Measurements from ENCODE around the gene UGT1A6. TPM values are rescaled to one million over a fixed set of nuclear protein-coding genes. Genes with fewer than 3 reads are reported as not detected.

The UGT1A6 gene
- total and polyA plus RNA-seq, 2 of the 4 experiments (the other 2 are of a cell fraction): not detected

DNA sequence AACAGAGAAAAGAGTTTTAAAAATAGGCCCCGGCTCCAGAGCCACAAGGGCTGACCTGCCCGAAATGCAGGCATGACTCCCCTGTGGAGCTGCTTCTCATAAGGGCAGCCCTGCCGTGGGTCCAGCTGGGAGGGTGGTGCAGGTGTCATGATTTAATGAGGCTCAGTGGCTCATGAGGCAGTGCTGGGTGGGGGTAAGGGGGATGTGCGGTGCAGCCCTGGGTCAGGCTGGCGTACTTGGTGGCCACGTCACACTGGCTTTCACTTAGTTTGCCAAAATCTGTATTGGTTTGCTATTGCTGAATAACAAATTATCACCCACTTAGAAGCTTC is 128.1 kb downstream of the UGT1A6 start (continued):
- TF ChIP-seq, protein P1, sequence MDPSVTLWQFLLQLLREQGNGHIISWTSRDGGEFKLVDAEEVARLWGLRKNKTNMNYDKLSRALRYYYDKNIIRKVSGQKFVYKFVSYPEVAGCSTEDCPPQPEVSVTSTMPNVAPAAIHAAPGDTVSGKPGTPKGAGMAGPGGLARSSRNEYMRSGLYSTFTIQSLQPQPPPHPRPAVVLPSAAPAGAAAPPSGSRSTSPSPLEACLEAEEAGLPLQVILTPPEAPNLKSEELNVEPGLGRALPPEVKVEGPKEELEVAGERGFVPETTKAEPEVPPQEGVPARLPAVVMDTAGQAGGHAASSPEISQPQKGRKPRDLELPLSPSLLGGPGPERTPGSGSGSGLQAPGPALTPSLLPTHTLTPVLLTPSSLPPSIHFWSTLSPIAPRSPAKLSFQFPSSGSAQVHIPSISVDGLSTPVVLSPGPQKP (IDR thresholded peaks at IDR 0.05; ENCODE audit: borderline replicate concordance, low read depth, low read length): no peak
- TF ChIP-seq CHD1 (IDR thresholded peaks at IDR 0.05; ENCODE audit: low read depth, low read length) (no peak), RCOR1 (IDR thresholded peaks at IDR 0.05; ENCODE audit: insufficient replicate concordance, low read length) (no peak), SMC3 (IDR thresholded peaks at IDR 0.05; ENCODE audit: low read depth, low read length) (no peak)

DNA sequence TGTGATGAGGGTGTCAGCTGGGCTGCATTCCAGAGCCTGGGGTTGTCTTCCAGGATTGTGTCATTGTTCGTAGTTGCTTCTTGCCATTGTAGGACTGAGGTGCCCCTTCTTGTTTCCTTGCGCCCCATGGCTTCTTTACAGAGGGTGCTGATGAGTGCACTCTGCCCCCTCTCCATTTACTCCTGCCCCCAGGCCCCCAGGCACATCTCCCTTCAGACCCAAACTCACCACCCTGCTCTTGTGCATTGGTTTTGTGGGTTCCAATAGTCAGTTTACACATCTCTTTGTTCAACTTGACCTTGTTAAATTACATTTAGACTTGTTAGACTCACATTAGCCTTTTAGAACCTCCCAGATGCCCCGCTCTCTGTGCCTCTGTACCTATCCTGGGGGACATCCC is 128.5 kb downstream of the UGT1A6 start:
- intact Hi-C loops (cut with micrococcal nuclease): no loop called here
- TF ChIP-seq SMC3 (IDR thresholded peaks at IDR 0.05; ENCODE audit: low read depth, low read length) (no peak), MAZ (IDR thresholded peaks at IDR 0.05; ENCODE audit: borderline replicate concordance, low read depth, low read length) (no peak), BHLHE40 (IDR thresholded peaks at IDR 0.05; ENCODE audit: low read depth, low read length) (no peak), CEBPB (IDR thresholded peaks at IDR 0.05; ENCODE audit: low read depth, low read length) (no peak), POLR2A (IDR thresholded peaks at IDR 0.05; ENCODE audit: low read depth, low read length) (no peak), CHD1 (IDR thresholded peaks at IDR 0.05; ENCODE audit: low read depth, low read length) (no peak), MXI1 (IDR thresholded peaks at IDR 0.05; ENCODE audit: borderline replicate concordance, low read depth, low read length) (no peak), MAFK (IDR thresholded peaks at IDR 0.05; ENCODE audit: low read depth, low read length) (no peak), NFE2L2 (IDR thresholded peaks at IDR 0.05; ENCODE audit: low read depth, low read length) (no peak), FOS (IDR thresholded peaks at IDR 0.05; ENCODE audit: low read depth, low read length) (no peak)
- TF ChIP-seq, protein P1 (IDR thresholded peaks at IDR 0.05; ENCODE audit: borderline replicate concordance, low read depth, low read length): no peak
- TF ChIP-seq, protein P2, sequence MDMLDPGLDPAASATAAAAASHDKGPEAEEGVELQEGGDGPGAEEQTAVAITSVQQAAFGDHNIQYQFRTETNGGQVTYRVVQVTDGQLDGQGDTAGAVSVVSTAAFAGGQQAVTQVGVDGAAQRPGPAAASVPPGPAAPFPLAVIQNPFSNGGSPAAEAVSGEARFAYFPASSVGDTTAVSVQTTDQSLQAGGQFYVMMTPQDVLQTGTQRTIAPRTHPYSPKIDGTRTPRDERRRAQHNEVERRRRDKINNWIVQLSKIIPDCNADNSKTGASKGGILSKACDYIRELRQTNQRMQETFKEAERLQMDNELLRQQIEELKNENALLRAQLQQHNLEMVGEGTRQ (IDR thresholded peaks at IDR 0.05; ENCODE audit: low read depth, low read length): no peak

More for the DNA sequence above, 128.5 kb downstream of the UGT1A6 start:
- no peaks in the 10 kb centered on the region for H3K9me3 ChIP-seq (ENCODE audit: control insufficient read depth, insufficient read depth, low read length)
- no peaks in the 10 kb centered on the region for H3K9me1 ChIP-seq (ENCODE audit: insufficient read depth, low read length)
- H3K4me2 ChIP-seq (ENCODE audit: low read depth, low read length): no peak overlapping the region
- no peak overlapping the region for H4K5ac ChIP-seq (ENCODE audit: low read depth, low read length)
- no peak overlapping the region for H2BK120ac ChIP-seq (ENCODE audit: low read depth, low read length)
- H3K4ac ChIP-seq (ENCODE audit: low read depth, low read length): no peak overlapping the region
- no peak overlapping the region for H3K14ac ChIP-seq (replicated peaks; ENCODE audit: low read depth, low read length)
- no peaks in the 10 kb centered on the region for H3K36me3 ChIP-seq (ENCODE audit: control insufficient read depth, insufficient read depth, low read length)
- ATAC-seq (ENCODE audit: low read depth) (no peak), DNase-seq (no peak)
- in situ Hi-C loops (cut with MboI; ENCODE audit: low sequenced_read_pairs): no loop called here
- peaks cover 10% of the 10 kb centered on the region for H3K27me3 ChIP-seq (ENCODE audit: control insufficient read depth, insufficient read depth, low read length)
- no peak overlapping the region for H4K91ac ChIP-seq (ENCODE audit: insufficient read depth, low read depth, low read length)
- H2BK5ac ChIP-seq (ENCODE audit: low read depth, low read length, poor library complexity, severe bottlenecking): no peak overlapping the region
- no peak overlapping the region for H2AFZ ChIP-seq (replicated peaks; ENCODE audit: low read length, poor library complexity)
- no peak overlapping the region for H3K27ac ChIP-seq (ENCODE audit: insufficient read depth, low read length)
- no peak overlapping the region for H2AK5ac ChIP-seq (ENCODE audit: low read depth, low read length)
- ChIA-PET POLR2A (ENCODE audit: unreplicated experiment) (no interaction called here), CTCF (no interaction called here)
- no peaks in the 10 kb centered on the region for H3K79me1 ChIP-seq (ENCODE audit: low read depth in 1 of 2, low read length in 2 of 2)
- H2BK20ac ChIP-seq (ENCODE audit: low read depth, low read length): no peak overlapping the region
- no peak overlapping the region for H2AK9ac ChIP-seq (replicated peaks; ENCODE audit: low read depth, low read length, poor library complexity)
- no TSS peak for BruUV-seq (replicated peaks)
- H2BK15ac ChIP-seq (ENCODE audit: low read depth, low read length): no peak overlapping the region
- no peak overlapping the region for H3K18ac ChIP-seq (ENCODE audit: low read depth, low read length)
- dilution Hi-C loops (cut with HindIII; ENCODE audit: low sequenced_read_pairs, unreplicated experiment): no loop called here
- H3K9ac ChIP-seq (ENCODE audit: low read depth, low read length): no peak overlapping the region
- H4K8ac ChIP-seq (ENCODE audit: low read depth in 2 of 2, low read length in 2 of 2): no peak overlapping the region
- no peak overlapping the region for H3K56ac ChIP-seq (ENCODE audit: extremely low read depth, insufficient read depth, low read length)
- no peak overlapping the region for H3K4me3 ChIP-seq (ENCODE audit: insufficient read depth, low read depth, low read length)
- no peaks in the 10 kb centered on the region for H3K4me1 ChIP-seq (ENCODE audit: control insufficient read depth, insufficient read depth, low read length)
- WGBS, 2 experiments (ENCODE audit: extremely low coverage in 2 of 2, insufficient read length in 1 of 2): no CpG with 5 or more reads among the region's 3 CpGs
- no peaks in the 10 kb centered on the region for H4K20me1 ChIP-seq (ENCODE audit: insufficient read depth, low read length)
- H3K23ac ChIP-seq (ENCODE audit: low read depth, low read length): no peak overlapping the region

Measured in IMR-90 (cell line).